GM12891 (cell line): Measurements from ENCODE around the gene MAP4K3.

Experiments
- PAX5 ChIP-seq: IDR thresholded peaks from 2 replicates; pipeline ENCODE4 v1.6.1; 2011; ENCODE audit warnings: low read length, moderate library complexity, mild to moderate bottlenecking; ENCODE audit not compliant: insufficient read depth, severe bottlenecking
- POLR2A ChIP-seq: IDR thresholded peaks from 2 replicates; pipeline ENCODE4 v1.6.1; 2011; ENCODE audit warnings: low read depth, low read length, control low read depth
- POLR2AphosphoS5 ChIP-seq: IDR thresholded peaks from 2 replicates; pipeline ENCODE4 v1.6.1; 2011; ENCODE audit warnings: low read depth, low read length, control low read depth
- TAF1 ChIP-seq: IDR thresholded peaks from 2 replicates; pipeline ENCODE4 v1.6.1; 2011; ENCODE audit warnings: low read depth, low read length, control low read depth

DNA sequence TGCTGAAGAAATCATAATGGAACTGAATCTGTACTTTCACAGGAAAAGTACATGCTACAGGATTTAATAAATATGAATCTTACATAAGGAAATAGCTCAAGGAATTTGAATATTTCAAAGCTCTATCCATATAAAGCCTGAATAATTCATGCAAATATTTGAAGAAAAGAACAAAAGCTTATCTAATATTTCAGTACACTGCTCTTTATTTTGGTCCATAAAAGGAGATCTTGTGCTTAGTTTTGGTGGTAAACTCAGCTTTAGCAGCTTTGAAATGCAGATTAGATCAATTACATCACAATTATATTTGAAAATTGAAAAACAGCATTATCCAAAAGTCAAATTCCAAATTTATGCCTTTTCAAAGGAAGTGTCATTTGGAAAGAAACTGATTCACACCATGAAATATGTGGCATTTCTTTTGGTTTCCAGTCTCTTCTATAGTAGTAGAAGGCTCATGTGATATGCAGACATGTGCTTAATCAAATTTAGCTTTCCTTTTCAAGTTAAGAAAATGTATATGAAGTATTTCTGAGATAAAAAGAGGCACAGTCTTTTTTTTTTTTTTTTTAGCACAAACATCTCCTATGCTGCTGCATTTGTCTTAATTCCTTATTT is 42.1 kb upstream of the MAP4K3 start:
- TF ChIP-seq POLR2AphosphoS5 = no peak
- no peak for TF ChIP-seq POLR2A
- TF ChIP-seq TAF1 = no peak
- TF ChIP-seq PAX5 = no peak
